ENCODE data around the gene CCM2.

Gene CCM2

GRCh38 chr7:45075871-45076796 is 76.1 kb downstream of the CCM2 start:
- no peak for DNase-seq (ENCODE audit: extremely low read depth in 1 of 2, low read depth in 1 of 2)

GRCh38 chr7:45076946-45077345 is 76.9 kb downstream of the CCM2 start:
- no peak for DNase-seq (ENCODE audit: extremely low read depth in 1 of 2, low read depth in 1 of 2)

- DNase-seq (ENCODE audit: extremely low read depth in 1 of 2, low read depth in 1 of 2): no peak
Measured at GRCh38 chr7:45077579-45077978, 77.6 kb downstream of the CCM2 start.

- no peak for DNase-seq (ENCODE audit: extremely low read depth in 1 of 2, low read depth in 1 of 2)
Measured at GRCh38 chr7:45078125-45078681, 78.2 kb downstream of the CCM2 start.

- DNase-seq (ENCODE audit: extremely low read depth in 1 of 2, low read depth in 1 of 2): no peak
Measured at GRCh38 chr7:45080265-45080957, 80.4 kb downstream of the CCM2 start.

- no peak for DNase-seq (ENCODE audit: extremely low read depth in 1 of 2, low read depth in 1 of 2)
Measured at GRCh38 chr7:45080958-45081669, 81.1 kb downstream of the CCM2 start.

GRCh38 chr7:45081670-45081974 is 81.6 kb downstream of the CCM2 start:
- DNase-seq (ENCODE audit: extremely low read depth in 1 of 2, low read depth in 1 of 2): no peak

- DNase-seq (ENCODE audit: extremely low read depth in 1 of 2, low read depth in 1 of 2): no peak
Measured at GRCh38 chr7:45082031-45082830, 82.2 kb downstream of the CCM2 start.

GRCh38 chr7:45082831-45083331 is 82.9 kb downstream of the CCM2 start:
- no peak for DNase-seq (ENCODE audit: extremely low read depth in 1 of 2, low read depth in 1 of 2)

GRCh38 chr7:45084336-45084735 is 84.3 kb downstream of the CCM2 start:
- no peak for DNase-seq (ENCODE audit: extremely low read depth in 1 of 2, low read depth in 1 of 2)

- no peak for DNase-seq (ENCODE audit: extremely low read depth in 1 of 2, low read depth in 1 of 2)
Measured at GRCh38 chr7:45084901-45085618, 85.1 kb downstream of the CCM2 start.

GRCh38 chr7:45085619-45086200 is 85.7 kb downstream of the CCM2 start:
- no peak for DNase-seq (ENCODE audit: extremely low read depth in 1 of 2, low read depth in 1 of 2)

- no peak for DNase-seq (ENCODE audit: extremely low read depth in 1 of 2, low read depth in 1 of 2)
Measured at GRCh38 chr7:45086331-45087065, 86.5 kb downstream of the CCM2 start.

- no peak for DNase-seq (ENCODE audit: extremely low read depth in 1 of 2, low read depth in 1 of 2)
Measured at GRCh38 chr7:45087301-45088145, 87.5 kb downstream of the CCM2 start.

- no peak for DNase-seq (ENCODE audit: extremely low read depth in 1 of 2, low read depth in 1 of 2)
Measured at GRCh38 chr7:45088146-45088701, 88.2 kb downstream of the CCM2 start.

- DNase-seq (ENCODE audit: extremely low read depth in 1 of 2, low read depth in 1 of 2): no peak
Measured at GRCh38 chr7:45088821-45089340, 88.9 kb downstream of the CCM2 start, which contains the start of gene NACAD. Gene NACAD (minus strand): TSS chr7:45088969. CDS start chr7:45088894, 75 bp downstream.

- peak; percentile 33 to 65 for DNase-seq (ENCODE audit: extremely low read depth in 1 of 2, low read depth in 1 of 2)
Measured at GRCh38 chr7:45089341-45089891, 89.4 kb downstream of the CCM2 start.

Measured in stimulated activated CD8-positive, alpha-beta memory T cell treated with anti-CD3 and anti-CD28 coated beads, Interleukin-7, amount 100 ng/mL, for 48 hours (primary cell).